Fibroblast of lung (primary cell): ENCODE results near the gene SHISAL2B.

Experiments
- CTCF ChIP-seq, 2 donors: IDR thresholded peaks in 1 of 2; conservative IDR thresholded peaks in 1 of 2; 1 replicate in 1 of 2; 2 replicates in 1 of 2; pipeline ENCODE4 v1.5.1; 2011 to 2012; ENCODE audit warnings: low read length in 2 of 2, control low read depth in 1 of 2, inconsistent platforms in 1 of 2, low read depth in 1 of 2, mild to moderate bottlenecking in 1 of 2
- EZH2 ChIP-seq: IDR thresholded peaks from 2 replicates; pipeline ENCODE4 v1.5.1; 2012; ENCODE audit warnings: low read length, control low read depth, mild to moderate bottlenecking; ENCODE audit errors: missing control alignments

GRCh38 chr5:64667068-64667467 lies 23.2 kb upstream of the SHISAL2B start:
- TF ChIP-seq CTCF (conservative IDR thresholded peaks at IDR 0.05 in 1 of 2, IDR thresholded peaks at IDR 0.05 in 1 of 2; ENCODE audit: low read depth in 1 of 2, low read length in 2 of 2) (no peak), EZH2 (no peak)
